Activated B cell treated with CpG ODN at 0.5 μM for 24 hours (primary cell): ENCODE measurements around the gene CELA2B. TPM values are rescaled to one million over a fixed set of nuclear protein-coding genes. Genes with fewer than 3 reads are reported as not detected.
A peak's percentile ranks its signal among the peaks of the same experiment; 100 is the strongest.
"Not testable (repeated sequence)": the region's sequence is repeated elsewhere in the genome, so short reads cannot be mapped to it uniquely, and the experiment has no call there.

Experiments used
- ATAC-seq: fragments of 200-7000 bp; cut with Tn5 transposase; one replicate; pipeline ENCODE4 v1.10.0; 2021; ENCODE audit warnings: low read depth, mild to moderate bottlenecking, moderate library complexity
- CTCF ChIA-PET: fragments of 350-600 bp; sonication (Branson Sonifier 250); formaldehyde crosslinking; loops from one replicate; lab custom pipeline; 2021; ENCODE audit warnings: antibody characterized with exemption; lab: Charles Lee
- POLR2A ChIA-PET: fragments of 350-600 bp; sonication (Branson Sonifier 250); formaldehyde crosslinking; loops from one replicate; lab custom pipeline; 2021; ENCODE audit warnings: antibody characterized with exemption; lab: Charles Lee
- DNase-seq: peaks from one replicate; pipeline ENCODE4 v3.0.0; 2022
- H3K27ac Mint-ChIP-seq: one replicate; pipeline ENCODE4 v1.8.0; 2020; ENCODE audit warnings: mixed read lengths
- H3K27me3 Mint-ChIP-seq: one replicate; pipeline ENCODE4 v1.8.0; 2021; ENCODE audit warnings: mixed read lengths
- H3K36me3 Mint-ChIP-seq: one replicate; pipeline ENCODE4 v1.8.0; 2021; ENCODE audit warnings: low read depth, mixed read lengths
- H3K4me1 Mint-ChIP-seq: one replicate; pipeline ENCODE4 v1.8.0; 2021; ENCODE audit warnings: mixed read lengths
- H3K4me3 Mint-ChIP-seq: one replicate; pipeline ENCODE4 v1.8.0; 2020; ENCODE audit warnings: mild to moderate bottlenecking, mixed read lengths
- H3K9me3 Mint-ChIP-seq: one replicate; pipeline ENCODE4 v1.8.0; 2020; ENCODE audit warnings: mixed read lengths
- CTCF ChIP-seq: fragments of 200-600 bp; IDR thresholded peaks from one replicate; pipeline ENCODE4 v1.8.0; 2022; ENCODE audit warnings: antibody characterized with exemption, mild to moderate bottlenecking
- intact Hi-C: fragments of 100-400 bp; cut with micrococcal nuclease; formaldehyde crosslinking; loops from one replicate; pipeline ENCODE4 v1.15.1; 2024
- total RNA-seq: library from RNA; stranded (reverse); gene quantifications from 2 replicates; pipeline ENCODE4 v1.2.3, GENCODE V29; 2022

Gene CELA2B
- total RNA-seq, 1 donor from 2014 or later: not detected

GRCh38 chr1:15429701-15430149 is 46.2 kb upstream of the CELA2B start:
- H3K9me3 Mint-ChIP-seq: no peaks in the 10 kb centered on the region
- peaks cover 43% of the 10 kb centered on the region for H3K36me3 Mint-ChIP-seq
- intact Hi-C loops: loop anchor here (2.0 kb wide), 1 partner anchor 13 kb away; no protein-coding TSS in a partner anchor
- DNase-seq: no peak
- ATAC-seq: no peak
- no peaks in the 10 kb centered on the region for H3K27me3 Mint-ChIP-seq
- no peaks in the 10 kb centered on the region for H3K4me1 Mint-ChIP-seq
- TF ChIP-seq CTCF: no peak
- H3K27ac Mint-ChIP-seq: no peak overlapping the region
- ChIA-PET CTCF (interaction anchor here (1.4 to 6.8 kb wide), 3 partner anchors 28 to 301 kb away, joined by 3 to 189 read pairs (median 12); no protein-coding TSS in a partner anchor), POLR2A (no interaction called here)
- no peak overlapping the region for H3K4me3 Mint-ChIP-seq

- DNase-seq (peak; percentile 78), ATAC-seq (peak; percentile 81)
- TF ChIP-seq CTCF: peak; percentile 71
- Mint-ChIP-seq H3K36me3 (peaks cover 34% of the 10 kb centered on the region), H3K27me3 (no peaks in the 10 kb centered on the region), H3K4me3 (no peak overlapping the region), H3K27ac (no peak overlapping the region), H3K9me3 (no peaks in the 10 kb centered on the region), H3K4me1 (no peaks in the 10 kb centered on the region)
- intact Hi-C loops: loop anchor here (1.0 to 2.0 kb wide), 4 partner anchors 14 to 303 kb away; no protein-coding TSS in a partner anchor
- CTCF ChIA-PET: interaction anchor here (0.8 to 6.8 kb wide), 8 partner anchors 11 to 303 kb away, joined by 3 to 189 read pairs (median 4); no protein-coding TSS in a partner anchor
- POLR2A ChIA-PET: interaction anchor here (1.0 to 1.8 kb wide), 2 partner anchors 19 to 107 kb away, joined by 3 to 7 read pairs; no protein-coding TSS in a partner anchor
Measured at GRCh38 chr1:15430787-15431570, 44.9 kb upstream of the CELA2B start.

GRCh38 chr1:15431571-15431948 is 44.3 kb upstream of the CELA2B start:
- no peaks in the 10 kb centered on the region for H3K9me3 Mint-ChIP-seq
- no peak overlapping the region for H3K27ac Mint-ChIP-seq
- ChIA-PET CTCF (interaction anchor here (0.6 to 6.8 kb wide), 10 partner anchors 11 to 303 kb away, joined by 3 to 189 read pairs (median 4); no protein-coding TSS in a partner anchor), POLR2A (interaction anchor here (1.0 to 1.8 kb wide), 3 partner anchors 15 to 108 kb away, joined by 3 to 7 read pairs (median 3); no protein-coding TSS in a partner anchor)
- H3K4me3 Mint-ChIP-seq: no peak overlapping the region
- intact Hi-C loops: loop anchor here (1.0 to 2.0 kb wide), 4 partner anchors 15 to 303 kb away; no protein-coding TSS in a partner anchor
- ATAC-seq (no peak), DNase-seq (no peak)
- H3K4me1 Mint-ChIP-seq: no peaks in the 10 kb centered on the region
- TF ChIP-seq CTCF: no peak
- no peaks in the 10 kb centered on the region for H3K27me3 Mint-ChIP-seq
- peaks cover 29% of the 10 kb centered on the region for H3K36me3 Mint-ChIP-seq

GRCh38 chr1:15432324-15432723 is 43.6 kb upstream of the CELA2B start:
- Mint-ChIP-seq H3K9me3 (no peaks in the 10 kb centered on the region), H3K4me1 (no peaks in the 10 kb centered on the region), H3K27ac (no peak overlapping the region), H3K36me3 (peaks cover 22% of the 10 kb centered on the region), H3K27me3 (no peaks in the 10 kb centered on the region), H3K4me3 (no peak overlapping the region)
- ATAC-seq: no peak
- intact Hi-C loops: no loop called here
- no peak for TF ChIP-seq CTCF
- POLR2A ChIA-PET: interaction anchor here (1.1 to 1.8 kb wide), 2 partner anchors 16 to 109 kb away, joined by 3 to 7 read pairs; no protein-coding TSS in a partner anchor
- CTCF ChIA-PET: interaction anchor here (0.6 to 6.8 kb wide), 6 partner anchors 20 to 304 kb away, joined by 3 to 189 read pairs (median 4); no protein-coding TSS in a partner anchor
- no peak for DNase-seq

- no peak overlapping the region for H3K4me3 Mint-ChIP-seq
- POLR2A ChIA-PET: no interaction called here
- H3K27ac Mint-ChIP-seq: no peak overlapping the region
- H3K36me3 Mint-ChIP-seq: peaks cover 12% of the 10 kb centered on the region
- intact Hi-C loops: no loop called here
- no peaks in the 10 kb centered on the region for H3K9me3 Mint-ChIP-seq
- no peak for TF ChIP-seq CTCF
- CTCF ChIA-PET: interaction anchor here (3.1 to 6.8 kb wide), 2 partner anchors 110 to 111 kb away, joined by 12 to 189 read pairs; no protein-coding TSS in a partner anchor
- DNase-seq (no peak), ATAC-seq (no peak)
- no peaks in the 10 kb centered on the region for H3K27me3 Mint-ChIP-seq
- no peaks in the 10 kb centered on the region for H3K4me1 Mint-ChIP-seq
Measured at GRCh38 chr1:15433471-15433870, 42.4 kb upstream of the CELA2B start.

- DNase-seq, POLR2A ChIA-PET: not testable (repeated sequence)
Measured at GRCh38 chr1:15434739-15435138, 41.2 kb upstream of the CELA2B start.

More at GRCh38 chr1:15434739-15435138, 41.2 kb upstream of the CELA2B start:
- H3K27ac Mint-ChIP-seq, H3K27me3 Mint-ChIP-seq, ATAC-seq, H3K9me3 Mint-ChIP-seq, intact Hi-C loops, H3K4me3 Mint-ChIP-seq, H3K4me1 Mint-ChIP-seq, H3K36me3 Mint-ChIP-seq: not testable (repeated sequence)
- CTCF ChIA-PET: interaction anchor here (3.1 kb wide), 1 partner anchor 111 kb away, joined by 12 read pairs; no protein-coding TSS in a partner anchor
